GM18507 (cell line): ENCODE measurements around the gene KLK8.
"Not testable (repeated sequence)": the region's sequence is repeated elsewhere in the genome, so short reads cannot be mapped to it uniquely, and the experiment has no call there.

Source experiments
- DNase-seq: peaks from one replicate; pipeline ENCODE4 v3.0.0; 2011; ENCODE audit warnings: low read depth; ENCODE audit not compliant: insufficient read length; ENCODE audit errors: extremely low spot score
- FAIRE-seq: peaks from 2 replicates; lab custom pipeline; 2011; peaks lifted over from hg19 to GRCh38; lab: Jason Lieb, UNC

Gene KLK8

DNA sequence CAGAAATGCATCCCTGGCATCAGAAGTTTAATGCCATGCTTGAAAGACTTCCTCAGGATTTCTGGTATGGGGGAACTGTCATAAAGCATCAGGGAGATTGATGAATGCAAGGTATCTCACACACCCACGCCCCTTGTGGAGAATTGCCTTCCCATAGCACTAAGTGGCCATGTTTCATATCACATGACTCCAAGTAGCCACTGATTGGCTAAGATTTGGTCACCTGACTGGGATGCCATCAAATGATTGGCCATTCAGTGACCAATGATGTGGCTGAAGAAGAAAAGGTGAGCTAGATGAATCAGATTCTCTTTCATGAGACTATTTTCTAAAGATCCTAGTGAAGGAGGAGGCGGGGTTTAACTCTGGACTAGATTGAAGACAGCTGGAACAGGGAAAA lies 7.3 kb downstream of the KLK8 start:
- FAIRE-seq (no peak), DNase-seq (no peak)

- FAIRE-seq: no peak
These were observed 8.8 kb downstream of the KLK8 start for GRCh38 chr19:50992666-50993035.

GRCh38 chr19:50984416-50984815 lies 17.0 kb downstream of the KLK8 start:
- FAIRE-seq, DNase-seq: not testable (repeated sequence)

More at GRCh38 chr19:50992666-50993035, 8.8 kb downstream of the KLK8 start:
- no peak for DNase-seq

- FAIRE-seq (no peak), DNase-seq (no peak)
These were observed 17.6 kb downstream of the KLK8 start, which contains the start of gene KLK7 for GRCh38 chr19:50983625-50984292. Gene KLK7, minus strand, starts transcription at chr19:50983917. Its CDS starts 1,518 bp downstream, at chr19:50982399.

- FAIRE-seq: no peak
These were observed 19.2 kb downstream of the KLK8 start for GRCh38 chr19:50982186-50982585.

GRCh38 chr19:50981587-50982146 lies 19.7 kb downstream of the KLK8 start:
- DNase-seq (no peak), FAIRE-seq (no peak)

More at GRCh38 chr19:50982186-50982585, 19.2 kb downstream of the KLK8 start:
- DNase-seq: no peak

- DNase-seq (no peak), FAIRE-seq (no peak)
These were observed 21.2 kb downstream of the KLK8 start for GRCh38 chr19:50980208-50980607.

GRCh38 chr19:50979758-50980157 lies 21.6 kb downstream of the KLK8 start:
- FAIRE-seq (no peak), DNase-seq (no peak)

GRCh38 chr19:50978772-50979390 lies 22.5 kb downstream of the KLK8 start:
- no peak for FAIRE-seq
- no peak for DNase-seq

GRCh38 chr19:50977626-50978025 lies 23.8 kb downstream of the KLK8 start:
- DNase-seq: no peak
- no peak for FAIRE-seq

- DNase-seq: no peak
- FAIRE-seq: no peak
These were observed 25.6 kb downstream of the KLK8 start for GRCh38 chr19:50975766-50976165.

DNA sequence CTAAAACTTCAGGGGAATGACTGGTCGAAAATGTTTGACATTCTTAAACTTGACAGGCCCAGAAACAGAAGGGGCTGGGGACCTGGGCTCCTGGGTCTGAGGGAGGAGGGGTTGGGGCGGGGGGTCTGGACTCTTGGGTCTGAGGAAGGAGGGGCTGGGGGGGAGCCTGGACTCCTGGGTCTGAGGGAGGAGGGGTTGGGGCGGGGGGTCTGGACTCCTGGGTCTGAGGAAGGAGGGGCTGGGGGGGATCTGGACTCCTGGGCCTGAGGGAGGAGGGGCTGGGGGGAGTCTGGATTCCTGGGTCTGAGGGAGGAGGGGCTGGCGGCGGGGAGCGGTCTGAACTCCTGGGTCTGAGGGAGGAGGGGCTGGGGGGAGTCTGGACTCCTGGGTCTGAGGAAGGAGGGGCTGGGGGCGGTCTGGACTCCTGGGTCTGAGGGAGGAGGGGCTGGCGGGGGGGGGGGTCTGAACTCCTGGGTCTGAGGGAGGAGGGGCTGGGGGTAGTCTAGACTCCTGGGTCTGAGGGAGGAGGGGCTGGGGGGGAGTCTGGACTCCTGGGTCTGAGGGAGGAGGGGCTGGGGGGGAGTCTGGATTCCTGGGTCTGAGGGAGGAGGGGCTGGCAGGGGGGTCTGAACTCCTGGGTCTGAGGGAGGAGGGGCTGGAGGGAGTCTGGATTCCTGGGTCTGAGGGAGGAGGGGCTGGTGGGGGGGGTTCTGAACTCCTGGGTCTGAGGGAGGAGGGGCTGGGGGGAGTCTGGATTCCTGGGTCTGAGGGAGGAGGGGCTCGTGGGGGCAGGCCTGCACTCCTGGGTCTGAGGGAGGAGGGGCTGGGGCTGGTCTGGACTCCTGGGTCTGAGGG lies 26.5 kb downstream of the KLK8 start:
- DNase-seq (no peak), FAIRE-seq (no peak)

DNA sequence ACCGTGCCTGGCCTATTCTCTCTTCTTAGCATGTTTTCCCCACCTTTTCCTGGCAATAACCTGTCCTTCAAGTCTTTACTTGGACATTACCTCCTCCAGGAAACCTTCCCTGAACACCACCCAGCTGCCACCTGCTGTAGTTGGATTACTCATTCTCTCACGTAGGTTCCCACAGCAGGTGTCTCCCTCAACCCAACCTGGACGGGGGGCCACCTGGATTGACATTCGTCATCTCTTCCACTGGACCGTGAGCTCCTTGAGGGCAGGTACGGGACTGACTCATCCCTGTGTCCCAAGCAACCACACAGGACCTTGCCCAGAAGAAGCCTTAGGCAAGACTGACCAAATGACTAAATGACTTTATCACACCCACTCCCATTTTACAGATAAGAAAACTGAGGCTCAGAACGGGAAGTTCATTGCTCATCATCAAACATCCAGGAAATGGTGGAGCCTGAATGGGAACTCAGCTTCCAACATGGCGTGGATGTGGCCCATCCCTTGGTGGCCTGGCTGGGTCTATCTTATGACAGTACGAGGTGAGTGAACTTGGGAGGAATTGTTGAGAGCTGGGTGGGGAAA lies 28.5 kb downstream of the KLK8 start:
- DNase-seq (no peak), FAIRE-seq (no peak)

DNA sequence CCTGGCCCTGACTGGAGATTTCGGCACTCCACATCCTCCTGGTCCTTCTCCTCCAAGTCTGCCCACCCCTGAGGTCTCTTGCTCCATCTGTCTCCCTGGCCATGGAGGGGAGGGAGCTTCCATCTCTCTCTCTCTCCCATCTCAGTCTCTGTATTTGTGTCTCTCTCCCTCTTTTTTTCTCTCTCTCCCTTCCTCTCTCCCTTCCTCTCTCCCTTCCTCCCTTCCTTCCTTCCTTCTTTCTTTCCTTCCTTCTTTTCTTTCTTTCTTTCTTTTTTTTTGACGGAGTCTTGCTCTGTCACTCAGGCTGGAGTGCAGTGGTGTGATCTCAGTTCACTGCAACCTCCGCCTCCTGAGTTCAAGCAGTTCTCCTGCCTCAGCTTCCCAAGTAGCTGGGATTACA lies 31.6 kb downstream of the KLK8 start:
- not testable (repeated sequence) for DNase-seq, FAIRE-seq

GRCh38 chr19:50969413-50969760 lies 32.0 kb downstream of the KLK8 start, which contains the start of gene KLK6:
Gene KLK6, minus strand, starts transcription at chr19:50969591. Its CDS starts 1,487 bp downstream, at chr19:50968104.
- DNase-seq (no peak), FAIRE-seq (no peak)

- FAIRE-seq (no peak), DNase-seq (no peak)
These were observed 32.5 kb downstream of the KLK8 start for GRCh38 chr19:50968716-50969412.

- no peak for DNase-seq
- FAIRE-seq: no peak
These were observed 33.3 kb downstream of the KLK8 start for GRCh38 chr19:50967929-50968715.

GRCh38 chr19:50964266-50964665 lies 37.1 kb downstream of the KLK8 start:
- no peak for DNase-seq
- no peak for FAIRE-seq
